Nephron (organoid): ENCODE measurements around the gene WDR72.

Experiments used
- H3K27ac Mint-ChIP-seq, 3 experiments: 2 replicates each; pipeline ENCODE4 v1.8.0; 2020; ENCODE audit warnings: mixed read lengths in 3 of 3, mild to moderate bottlenecking in 2 of 3, moderate library complexity in 1 of 3
- H3K27me3 Mint-ChIP-seq: 2 replicates; pipeline ENCODE4 v1.8.0; 2021; ENCODE audit warnings: low read depth, mild to moderate bottlenecking, moderate library complexity, mixed read lengths
- H3K36me3 Mint-ChIP-seq: 2 replicates; pipeline ENCODE4 v1.8.0; 2020; ENCODE audit warnings: low read depth, mixed read lengths
- H3K4me1 Mint-ChIP-seq: 2 replicates; pipeline ENCODE4 v1.8.0; 2020; ENCODE audit warnings: mixed read lengths
- H3K4me3 Mint-ChIP-seq, 3 experiments: 2 replicates each; pipeline ENCODE4 v1.8.0; 2020; ENCODE audit warnings: mild to moderate bottlenecking in 3 of 3, mixed read lengths in 3 of 3, moderate library complexity in 2 of 3
- H3K9me3 Mint-ChIP-seq: 2 replicates; pipeline ENCODE4 v1.8.0; 2020; ENCODE audit warnings: mixed read lengths
- CTCF ChIP-seq, 3 experiments: fragments of 200-600 bp; sonication (generic); IDR thresholded peaks; one replicate each; pipeline ENCODE4 v1.5.0; 2021; ENCODE audit warnings: antibody characterized with exemption in 3 of 3; ENCODE audit not compliant: unreplicated experiment in 3 of 3

The WDR72 gene

GRCh38 chr15:53520996-53521395, 238.5 kb downstream of the WDR72 start:
- Mint-ChIP-seq H3K4me3 (no peak overlapping the region), H3K4me1 (no peaks in the 10 kb centered on the region), H3K9me3 (no peaks in the 10 kb centered on the region), H3K27ac (no peak overlapping the region), H3K36me3 (no peaks in the 10 kb centered on the region), H3K27me3 (no peaks in the 10 kb centered on the region)
- TF ChIP-seq CTCF (IDR thresholded peaks at IDR 0.05; ENCODE audit: unreplicated experiment in 3 of 3) = no peak

DNA sequence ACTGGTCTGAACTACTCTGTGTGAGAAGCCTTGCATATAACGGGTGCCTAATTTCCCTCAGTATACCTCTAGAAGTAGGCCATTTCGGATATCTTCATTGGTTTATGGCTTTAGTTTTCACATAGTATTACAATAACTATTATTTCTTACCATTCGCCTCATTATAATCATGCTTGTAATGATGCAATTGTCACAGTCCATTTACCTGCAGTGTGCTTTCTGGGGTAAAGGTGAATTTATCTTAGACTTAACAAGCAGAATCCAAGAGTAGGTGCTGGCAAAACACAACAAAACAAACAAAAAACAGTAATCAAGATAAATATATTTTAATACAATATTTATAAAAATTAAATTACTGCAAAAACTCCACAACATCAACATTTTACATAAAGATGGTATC, 246.0 kb downstream of the WDR72 start:
- H3K4me3 Mint-ChIP-seq = no peak overlapping the region
- TF ChIP-seq CTCF (IDR thresholded peaks at IDR 0.05; ENCODE audit: unreplicated experiment in 3 of 3) = no peak
- no peaks in the 10 kb centered on the region for H3K4me1 Mint-ChIP-seq
- no peaks in the 10 kb centered on the region for H3K36me3 Mint-ChIP-seq
- H3K9me3 Mint-ChIP-seq = no peaks in the 10 kb centered on the region
- no peak overlapping the region for H3K27ac Mint-ChIP-seq
- no peaks in the 10 kb centered on the region for H3K27me3 Mint-ChIP-seq

DNA sequence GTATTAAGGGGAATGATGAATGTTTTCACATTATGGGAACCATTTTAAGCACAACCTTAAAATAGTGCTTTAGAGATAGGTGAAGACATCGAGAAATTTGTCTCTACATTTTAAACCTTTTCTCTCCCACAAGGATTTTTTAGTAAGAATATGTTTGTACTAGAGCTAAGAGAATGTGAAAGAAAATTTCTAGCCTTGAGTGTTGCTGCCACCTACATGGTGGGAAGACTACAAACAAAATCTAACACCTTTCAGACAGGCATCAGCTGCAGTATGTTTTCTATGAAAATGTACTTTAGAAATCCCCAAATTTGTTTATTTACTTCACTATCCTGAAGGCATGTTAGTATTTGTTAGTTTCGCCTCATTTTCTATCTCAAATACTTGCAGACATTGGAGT, 247.4 kb downstream of the WDR72 start:
- H3K4me3 Mint-ChIP-seq = no peak overlapping the region
- no peaks in the 10 kb centered on the region for H3K9me3 Mint-ChIP-seq
- H3K27ac Mint-ChIP-seq = no peak overlapping the region
- no peaks in the 10 kb centered on the region for H3K36me3 Mint-ChIP-seq
- TF ChIP-seq CTCF (IDR thresholded peaks at IDR 0.05; ENCODE audit: unreplicated experiment in 3 of 3) = peak; percentile 11 to 15 (median 12)
- no peaks in the 10 kb centered on the region for H3K4me1 Mint-ChIP-seq
- H3K27me3 Mint-ChIP-seq = no peaks in the 10 kb centered on the region

DNA sequence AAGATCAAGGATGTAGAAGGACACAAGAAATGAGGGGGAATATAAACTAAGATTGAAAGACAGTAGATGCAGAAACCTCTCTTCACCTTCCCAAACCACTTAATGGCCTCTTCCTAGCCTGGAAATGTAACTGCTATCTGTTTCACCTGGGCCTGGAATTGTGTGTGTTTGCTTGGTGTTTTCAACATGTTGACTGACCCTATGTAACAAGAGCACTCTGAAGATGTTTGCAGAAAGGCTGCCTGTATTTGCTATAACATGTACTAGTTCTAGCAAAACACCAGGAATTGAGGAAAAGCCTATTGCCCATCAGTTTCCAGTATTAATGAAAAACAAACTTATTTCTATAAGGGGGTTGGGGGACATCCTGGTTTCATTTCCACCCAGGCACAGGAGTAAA, 248.3 kb downstream of the WDR72 start:
- Mint-ChIP-seq H3K27ac (no peak overlapping the region), H3K4me3 (no peak overlapping the region), H3K36me3 (no peaks in the 10 kb centered on the region), H3K9me3 (no peaks in the 10 kb centered on the region), H3K4me1 (no peaks in the 10 kb centered on the region), H3K27me3 (no peaks in the 10 kb centered on the region)
- no peak for TF ChIP-seq CTCF (IDR thresholded peaks at IDR 0.05; ENCODE audit: unreplicated experiment in 3 of 3)

DNA sequence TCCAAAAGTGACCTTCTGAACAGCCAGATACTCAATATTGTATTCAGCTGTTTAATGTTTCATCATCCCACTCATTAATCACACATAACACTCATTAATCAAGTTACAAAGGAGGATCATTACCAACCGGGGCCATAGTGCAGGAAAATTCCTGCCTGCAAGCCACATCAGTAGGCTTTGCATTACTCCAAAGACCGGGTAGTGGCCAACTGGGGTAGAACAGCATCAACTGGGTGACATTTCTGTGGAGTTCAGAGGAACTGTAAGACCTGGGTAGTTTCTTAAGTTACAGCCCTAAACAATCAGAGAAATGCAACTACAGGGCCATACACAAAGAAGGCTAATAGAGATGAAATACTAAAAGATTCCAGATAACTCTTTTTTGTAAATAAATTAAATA, 253.1 kb downstream of the WDR72 start:
- Mint-ChIP-seq H3K27me3 (peaks cover 5% of the 10 kb centered on the region), H3K27ac (no peak overlapping the region), H3K36me3 (no peaks in the 10 kb centered on the region), H3K9me3 (no peaks in the 10 kb centered on the region), H3K4me3 (no peak overlapping the region), H3K4me1 (no peaks in the 10 kb centered on the region)
- TF ChIP-seq CTCF (IDR thresholded peaks at IDR 0.05; ENCODE audit: unreplicated experiment in 3 of 3) = no peak

DNA sequence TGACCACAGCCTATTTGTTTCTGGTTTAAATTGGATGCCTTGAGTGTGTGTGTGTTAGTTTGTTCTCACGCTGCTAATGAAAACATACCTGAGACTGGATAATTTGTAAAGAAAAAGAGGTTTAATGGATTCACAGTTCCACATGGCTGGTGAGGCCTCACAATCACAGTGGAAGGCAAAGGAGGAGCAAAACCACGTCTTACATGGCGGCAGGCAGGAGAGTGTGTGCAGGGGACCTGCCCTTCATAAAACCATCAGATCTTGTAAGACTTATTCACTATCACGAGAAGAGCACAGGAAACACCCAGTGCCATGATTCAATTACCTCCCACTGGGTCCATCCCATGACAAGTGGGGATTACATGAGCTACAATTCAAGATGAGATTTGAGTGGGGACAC, 260.5 kb downstream of the WDR72 start:
- H3K9me3 Mint-ChIP-seq = peaks cover 3% of the 10 kb centered on the region
- H3K36me3 Mint-ChIP-seq = no peaks in the 10 kb centered on the region
- H3K4me1 Mint-ChIP-seq = no peaks in the 10 kb centered on the region
- no peak overlapping the region for H3K4me3 Mint-ChIP-seq
- TF ChIP-seq CTCF (IDR thresholded peaks at IDR 0.05; ENCODE audit: unreplicated experiment in 3 of 3) = no peak
- H3K27ac Mint-ChIP-seq = no peak overlapping the region
- peaks cover under 1% of the 10 kb centered on the region for H3K27me3 Mint-ChIP-seq
